Liver (tissue), 3 donors: ENCODE data around the gene PIEZO2.

Experiments used
- ATF3 ChIP-seq: IDR thresholded peaks from 2 replicates; pipeline ENCODE4 v1.6.1; 2016; ENCODE audit warnings: antibody characterized with exemption
- RAD21 ChIP-seq, 2 donors: IDR thresholded peaks; 2 replicates each; pipeline ENCODE4 v1.6.1; 2016; ENCODE audit warnings: antibody characterized with exemption in 2 of 2, mild to moderate bottlenecking in 2 of 2
- YY1 ChIP-seq: IDR thresholded peaks from 2 replicates; pipeline ENCODE4 v1.6.1; 2016; ENCODE audit warnings: antibody characterized with exemption, mild to moderate bottlenecking
- TF ChIP-seq, protein P1 (sequence below): fragments of 150-350 bp; IDR thresholded peaks from 2 replicates; pipeline ENCODE4 v1.5.1; 2017; ENCODE audit warnings: improper control_type of control experiment, low read depth, low read length; ENCODE audit not compliant: missing input control
- TF ChIP-seq, protein P2 (sequence below): IDR thresholded peaks from 2 replicates; pipeline ENCODE4 v1.6.1; 2016; ENCODE audit warnings: antibody characterized with exemption
- donor health status: healthy.
- donor health status: healthy.

- TF ChIP-seq RAD21 (IDR thresholded peaks at IDR 0.05) (no peak), YY1 (no peak), ATF3 (no peak)
- TF ChIP-seq, protein P1, sequence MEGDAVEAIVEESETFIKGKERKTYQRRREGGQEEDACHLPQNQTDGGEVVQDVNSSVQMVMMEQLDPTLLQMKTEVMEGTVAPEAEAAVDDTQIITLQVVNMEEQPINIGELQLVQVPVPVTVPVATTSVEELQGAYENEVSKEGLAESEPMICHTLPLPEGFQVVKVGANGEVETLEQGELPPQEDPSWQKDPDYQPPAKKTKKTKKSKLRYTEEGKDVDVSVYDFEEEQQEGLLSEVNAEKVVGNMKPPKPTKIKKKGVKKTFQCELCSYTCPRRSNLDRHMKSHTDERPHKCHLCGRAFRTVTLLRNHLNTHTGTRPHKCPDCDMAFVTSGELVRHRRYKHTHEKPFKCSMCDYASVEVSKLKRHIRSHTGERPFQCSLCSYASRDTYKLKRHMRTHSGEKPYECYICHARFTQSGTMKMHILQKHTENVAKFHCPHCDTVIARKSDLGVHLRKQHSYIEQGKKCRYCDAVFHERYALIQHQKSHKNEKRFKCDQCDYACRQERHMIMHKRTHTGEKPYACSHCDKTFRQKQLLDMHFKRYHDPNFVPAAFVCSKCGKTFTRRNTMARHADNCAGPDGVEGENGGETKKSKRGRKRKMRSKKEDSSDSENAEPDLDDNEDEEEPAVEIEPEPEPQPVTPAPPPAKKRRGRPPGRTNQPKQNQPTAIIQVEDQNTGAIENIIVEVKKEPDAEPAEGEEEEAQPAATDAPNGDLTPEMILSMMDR, result no peak
- TF ChIP-seq, protein P2, sequence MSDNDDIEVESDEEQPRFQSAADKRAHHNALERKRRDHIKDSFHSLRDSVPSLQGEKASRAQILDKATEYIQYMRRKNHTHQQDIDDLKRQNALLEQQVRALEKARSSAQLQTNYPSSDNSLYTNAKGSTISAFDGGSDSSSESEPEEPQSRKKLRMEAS, result no peak
These were observed 211.4 kb downstream of the PIEZO2 start for GRCh38 chr18:10937743-10938640.
